Tongue (tissue), 2 donors: ENCODE results near the gene FUT3. TPM values are rescaled to one million over a fixed set of nuclear protein-coding genes. Genes with fewer than 3 reads are reported as not detected.
"Not testable (repeated sequence)": the region's sequence is repeated elsewhere in the genome, so short reads cannot be mapped to it uniquely, and the experiment has no call there.

Source experiments
- DNase-seq: peaks from one replicate; pipeline ENCODE4 v3.0.0-alpha.2; 2015
- total RNA-seq: library from RNA; depleted of rRNA; stranded (reverse); fragments of >200 nt; gene quantifications from one replicate; pipeline ENCODE4 v1.2.3, GENCODE V29; 2014

FUT3 gene
- total RNA-seq: 10.8 TPM

DNA sequence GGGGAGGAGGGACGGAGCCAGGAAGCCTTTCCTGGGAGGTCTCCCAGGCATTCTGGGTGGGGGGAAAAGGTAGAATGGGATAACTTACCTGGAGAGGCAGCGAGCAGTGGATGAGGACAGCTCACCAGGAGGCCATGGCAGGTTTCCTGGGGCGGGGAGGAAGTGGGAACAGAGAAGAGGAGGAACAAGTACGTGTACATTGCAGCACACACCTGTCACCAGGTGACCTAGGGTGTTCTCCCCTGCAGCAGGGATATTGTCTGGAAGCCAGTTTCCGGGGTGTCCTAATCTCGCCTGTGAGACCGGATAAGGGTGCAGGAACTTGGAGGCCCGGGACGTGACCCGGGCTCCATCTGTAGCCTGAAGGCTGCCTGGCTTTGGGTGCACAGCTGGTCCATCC is at the start of gene FUT3:
Gene FUT3, minus strand, starts transcription at position 148 of the 400 bp plus-strand sequence.
- DNase-seq: no peak

DNA sequence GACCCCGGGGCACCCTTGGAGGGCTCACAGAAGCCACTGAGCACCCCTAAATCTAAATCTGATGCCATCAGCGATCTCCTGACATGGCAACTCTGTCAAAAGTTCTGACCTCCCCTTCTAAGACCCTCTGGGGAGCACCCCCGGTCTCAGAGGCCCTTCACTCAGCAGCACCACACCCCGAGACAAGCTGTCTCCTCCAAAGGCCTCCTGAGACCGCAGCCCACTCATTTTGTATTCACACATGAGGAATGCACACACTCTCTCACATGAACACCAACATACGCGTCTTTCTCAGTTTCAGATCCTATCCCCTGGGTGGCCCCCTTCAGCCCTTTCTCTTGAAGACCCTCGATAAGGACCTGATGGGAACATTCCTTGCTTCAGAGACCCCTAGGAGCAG is 49.7 kb upstream of the FUT3 start:
- DNase-seq: no peak

DNA sequence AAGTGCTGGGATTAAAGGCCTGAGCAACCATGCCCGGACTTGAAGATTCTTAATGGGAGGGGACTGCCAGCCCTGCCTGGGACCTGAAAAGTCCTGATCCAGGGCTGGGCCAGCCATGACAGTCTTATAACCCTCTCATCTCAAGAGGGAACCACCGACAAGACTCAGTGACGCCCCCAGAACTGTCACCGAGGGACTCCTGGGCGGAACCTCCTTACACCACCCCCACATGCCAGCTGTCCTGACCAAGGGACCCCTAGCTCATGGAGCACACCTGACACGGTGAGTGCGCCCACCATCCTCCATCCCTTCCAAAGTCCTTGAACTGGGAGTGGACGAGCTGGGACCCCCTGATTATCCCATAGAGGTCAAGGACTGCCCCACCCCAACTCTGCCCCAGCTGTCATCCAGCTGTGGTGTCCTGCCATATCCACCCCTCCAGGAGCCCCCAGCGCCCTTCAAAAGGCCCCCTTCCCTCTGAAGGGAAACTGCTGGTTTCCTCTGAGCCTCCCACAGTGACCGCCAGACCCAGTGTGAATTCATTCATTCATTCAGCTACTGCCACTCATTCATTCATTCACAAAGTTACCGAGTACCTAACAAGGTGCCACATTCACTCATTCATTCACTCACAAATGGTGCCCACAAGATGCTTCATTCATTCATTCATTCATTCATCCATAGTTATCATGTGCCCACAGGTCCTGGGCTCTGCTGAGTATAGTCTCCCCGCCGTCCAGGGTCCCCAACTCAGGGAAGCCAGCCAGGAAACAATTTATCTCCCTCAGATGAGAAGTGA is 48.7 kb upstream of the FUT3 start:
- DNase-seq: no peak

- no peak for DNase-seq
Measured at GRCh38 chr19:5897189-5897969, 46.1 kb upstream of the FUT3 start.

GRCh38 chr19:5896365-5897076 is 45.3 kb upstream of the FUT3 start:
- DNase-seq: no peak

DNA sequence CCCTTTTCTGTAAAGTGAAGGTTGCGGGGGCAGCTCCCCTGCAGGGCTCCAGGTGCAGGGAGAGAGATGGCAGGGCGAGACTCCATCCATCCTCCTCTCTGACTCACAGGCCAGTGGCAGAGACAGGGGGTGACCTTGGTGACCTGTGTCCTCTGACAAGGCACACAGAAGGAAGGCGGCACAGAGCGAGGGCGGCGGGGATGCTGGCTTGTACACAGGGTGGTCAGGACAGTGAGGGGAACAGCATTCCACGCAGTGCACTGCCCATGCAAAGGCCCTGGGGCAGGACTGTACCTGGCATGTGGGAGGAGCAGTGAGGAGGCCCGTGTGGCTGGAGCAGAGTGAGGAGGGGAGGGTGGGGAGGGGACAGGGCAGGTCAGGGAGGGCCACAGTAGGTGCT is 44.6 kb upstream of the FUT3 start:
- no peak for DNase-seq

DNA sequence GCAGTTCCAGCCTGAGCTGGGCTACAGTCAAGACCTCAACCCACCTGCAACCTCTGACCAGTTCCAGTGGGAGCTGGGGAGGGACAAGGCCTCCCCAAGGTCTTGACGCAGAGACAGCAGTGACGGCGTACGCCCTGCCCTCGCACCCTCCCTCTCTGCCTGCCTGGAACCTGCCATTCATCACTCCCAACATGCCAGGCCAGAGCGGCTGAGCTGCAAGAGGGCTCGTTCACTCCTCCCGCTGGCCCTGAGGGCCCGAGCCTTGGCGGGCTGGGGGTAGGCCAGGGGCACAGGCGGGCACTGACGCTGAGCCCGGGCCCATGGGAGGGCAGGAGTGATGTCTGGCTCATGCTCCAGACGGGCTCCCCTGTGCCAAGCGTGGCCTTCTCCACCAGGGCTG is 44.2 kb upstream of the FUT3 start:
- DNase-seq: no peak

DNA sequence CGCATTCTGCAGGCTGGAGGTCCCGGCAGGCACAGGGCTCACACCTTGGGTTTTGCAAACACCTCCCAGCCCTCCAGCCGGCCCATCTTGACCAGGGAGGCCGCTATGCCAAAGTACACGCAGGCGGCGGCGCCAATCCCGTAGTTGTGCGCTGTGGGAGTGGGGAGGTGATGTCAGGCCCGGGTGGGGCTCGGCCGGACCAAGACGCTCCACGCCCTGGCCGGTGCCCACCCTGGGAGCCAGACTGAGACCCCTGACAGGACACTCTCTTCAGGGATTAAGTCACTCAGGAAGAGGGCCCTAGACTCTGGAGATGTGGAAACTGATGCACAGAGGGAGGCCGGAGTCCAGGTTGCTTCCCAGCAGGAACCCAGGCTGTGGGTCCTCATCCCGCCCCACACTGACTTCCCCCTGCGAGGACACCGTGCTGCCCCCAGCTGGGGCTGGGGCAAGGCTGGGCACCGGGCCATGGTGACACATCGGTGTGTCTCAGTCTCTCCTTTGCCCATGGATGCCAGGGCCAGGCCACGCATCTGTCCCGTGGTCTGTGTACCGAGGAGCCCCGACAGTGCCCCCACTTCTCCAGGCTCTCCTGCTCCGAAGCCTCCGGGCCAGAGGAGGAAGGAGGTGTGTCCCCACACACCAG is 43.6 kb upstream of the FUT3 start:
- DNase-seq: no peak

DNA sequence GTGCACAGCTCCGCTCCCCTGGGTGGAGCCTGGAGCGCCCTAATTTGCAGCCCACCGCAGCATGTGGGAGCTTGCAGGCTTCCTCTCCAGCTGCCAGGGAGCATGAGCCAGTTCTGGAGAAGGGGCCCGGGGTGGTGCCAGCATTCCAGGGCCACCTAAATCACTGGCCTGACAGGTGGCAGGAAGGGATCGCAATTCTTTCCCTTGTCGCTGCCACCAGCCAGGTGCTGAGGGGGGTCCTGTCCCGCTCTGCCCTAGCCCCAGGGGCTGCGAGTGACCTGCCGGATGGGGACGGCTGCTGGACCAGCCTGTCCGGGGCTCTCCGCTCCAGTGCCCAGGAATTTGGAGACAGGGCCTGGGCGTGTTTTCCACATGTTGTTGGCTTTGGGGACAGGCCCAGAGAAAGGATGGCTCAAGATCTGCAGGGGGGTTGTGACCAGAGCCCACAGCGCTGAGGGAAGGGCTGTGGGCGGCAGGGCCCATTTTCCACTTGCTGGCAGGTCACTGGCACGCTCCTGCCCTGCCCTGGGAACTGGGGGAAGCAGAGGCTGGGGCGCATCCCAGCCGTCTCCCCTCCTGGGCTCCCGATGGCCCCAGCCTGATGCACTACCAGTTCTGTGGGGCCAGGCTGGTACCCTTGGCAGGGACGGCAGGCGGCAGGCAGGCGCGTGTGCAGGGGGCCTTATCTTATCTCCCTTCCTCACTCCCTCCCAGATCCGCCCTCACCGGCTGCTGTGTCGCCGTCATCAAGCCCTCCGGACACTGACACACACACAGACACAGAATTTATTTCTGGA is 42.9 kb upstream of the FUT3 start:
- peak; percentile 46 for DNase-seq

DNA sequence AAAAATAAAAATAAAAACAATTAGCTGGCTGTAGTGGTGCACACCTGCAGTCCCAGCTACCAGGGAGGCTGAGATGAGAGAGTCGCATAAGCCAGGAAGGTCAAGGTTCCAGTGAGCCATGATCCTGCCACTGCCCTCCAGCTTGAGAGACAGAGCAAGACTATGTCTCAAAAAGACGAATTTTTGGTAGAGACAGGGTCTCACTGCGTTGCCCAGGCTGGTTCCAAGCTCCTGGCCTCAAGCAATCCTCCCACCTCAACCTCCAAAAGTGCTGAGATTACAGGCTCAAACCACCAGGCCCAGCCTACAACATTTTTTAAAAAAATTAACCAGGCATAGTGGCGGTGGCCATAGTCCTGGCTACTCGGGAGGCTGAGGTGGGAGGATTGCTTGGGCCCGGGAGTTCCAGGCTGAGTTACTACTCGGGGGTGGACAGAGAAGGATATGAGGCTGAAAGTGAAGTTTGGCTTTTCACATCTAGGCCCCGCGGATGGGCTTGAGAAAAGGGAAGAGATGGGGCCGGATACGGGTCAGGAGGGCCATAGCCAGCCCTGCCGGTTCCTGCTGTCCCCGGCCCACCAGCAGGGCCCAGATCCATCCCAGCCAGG is 42.2 kb upstream of the FUT3 start:
- DNase-seq: no peak

GRCh38 chr19:5892772-5893275 is 41.6 kb upstream of the FUT3 start:
- no peak for DNase-seq

DNA sequence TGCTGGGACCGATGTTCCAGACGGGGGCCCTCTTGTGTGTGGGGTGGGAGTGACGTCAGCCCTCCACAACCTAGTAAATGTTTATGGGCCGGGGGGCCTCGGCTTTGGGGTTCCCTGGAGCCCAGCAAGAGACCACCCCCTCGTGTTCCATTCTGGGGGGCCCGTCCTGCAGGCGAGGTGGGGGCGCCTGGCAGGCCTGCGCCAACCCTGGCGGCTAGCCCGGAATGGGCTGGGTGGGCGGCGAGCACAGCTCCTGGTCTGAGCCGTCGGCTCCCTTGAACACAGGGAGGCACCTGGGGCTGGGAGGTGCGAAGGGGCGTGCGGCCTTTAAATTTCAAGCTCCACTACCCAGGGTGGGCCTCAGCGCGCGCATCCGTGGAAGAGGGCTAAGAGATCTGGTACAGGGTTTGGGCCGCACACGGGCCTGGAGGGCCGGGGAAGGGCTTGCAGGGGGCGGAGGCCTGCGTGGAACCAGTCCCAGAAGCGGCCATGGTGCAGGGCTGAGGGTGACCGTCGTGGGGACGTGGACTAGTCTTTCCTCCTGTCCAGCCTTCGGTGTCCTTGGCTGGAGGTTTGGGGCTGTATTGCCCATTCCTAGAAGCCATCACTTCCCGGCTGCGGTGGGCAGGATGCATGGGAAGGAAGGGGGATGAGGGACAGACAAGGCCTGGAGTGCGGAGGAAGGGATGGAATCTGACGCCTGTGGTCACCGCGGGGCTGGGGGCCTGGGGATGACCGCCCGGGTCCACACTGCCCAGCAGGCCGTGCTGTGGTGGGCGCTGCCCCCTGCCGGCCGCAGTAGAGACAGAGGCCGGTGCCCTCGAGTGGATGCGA is 40.9 kb upstream of the FUT3 start:
- peak; percentile 49 for DNase-seq

- DNase-seq: no peak
Measured at GRCh38 chr19:5891572-5891937, 40.3 kb upstream of the FUT3 start.

DNA sequence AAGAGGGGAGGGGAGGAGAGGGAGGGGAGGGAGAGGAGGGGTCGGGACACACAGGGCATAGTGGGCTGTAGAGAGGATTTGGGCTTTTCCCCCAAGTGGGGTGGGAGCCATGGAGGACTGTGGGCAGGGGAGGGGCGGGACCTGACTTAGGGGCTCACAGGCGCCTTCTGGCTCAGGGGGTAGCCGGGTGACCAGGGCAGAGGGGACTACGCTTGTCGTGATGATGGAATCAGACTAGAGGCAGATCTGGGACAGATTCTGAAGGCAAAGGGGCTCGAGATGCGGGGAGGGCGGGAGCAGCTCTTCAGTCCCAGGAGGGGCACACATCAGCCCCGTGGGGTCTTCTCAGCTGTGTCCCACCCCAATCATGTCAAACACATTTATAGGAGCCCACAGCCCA is 38.9 kb upstream of the FUT3 start:
- no peak for DNase-seq

DNA sequence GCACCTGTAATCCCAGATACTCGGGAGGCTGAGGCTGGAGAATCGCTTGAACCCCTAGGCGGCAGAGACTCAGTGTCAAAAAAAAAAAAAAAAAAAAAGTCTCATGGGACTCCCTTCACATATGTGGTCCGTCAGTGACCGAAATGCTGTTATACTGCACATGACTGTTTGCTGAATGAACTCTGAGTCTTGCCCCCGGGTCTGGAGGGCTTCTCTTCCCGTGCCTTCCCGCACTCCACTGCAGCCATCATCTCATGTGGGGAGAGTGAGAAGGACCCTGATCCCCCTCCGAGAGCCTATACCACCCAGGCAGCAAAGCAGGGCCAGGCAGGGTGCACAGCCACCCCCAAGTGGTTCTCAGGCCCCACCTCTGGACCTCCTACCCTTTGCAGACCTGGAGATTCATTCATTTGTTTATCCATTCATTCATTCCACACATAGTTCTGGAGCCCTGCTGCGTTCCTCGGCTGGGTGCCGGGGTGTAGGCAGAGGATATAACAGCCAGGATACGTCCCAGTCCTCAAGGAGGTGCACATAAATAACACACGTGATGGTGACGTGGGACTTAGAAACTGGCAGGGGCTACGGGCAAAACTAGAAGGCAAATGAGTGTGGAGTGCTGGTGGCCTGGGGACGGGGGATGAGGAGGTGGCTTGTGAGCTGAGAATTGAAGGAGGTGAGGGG is 38.2 kb upstream of the FUT3 start:
- no peak for DNase-seq

DNA sequence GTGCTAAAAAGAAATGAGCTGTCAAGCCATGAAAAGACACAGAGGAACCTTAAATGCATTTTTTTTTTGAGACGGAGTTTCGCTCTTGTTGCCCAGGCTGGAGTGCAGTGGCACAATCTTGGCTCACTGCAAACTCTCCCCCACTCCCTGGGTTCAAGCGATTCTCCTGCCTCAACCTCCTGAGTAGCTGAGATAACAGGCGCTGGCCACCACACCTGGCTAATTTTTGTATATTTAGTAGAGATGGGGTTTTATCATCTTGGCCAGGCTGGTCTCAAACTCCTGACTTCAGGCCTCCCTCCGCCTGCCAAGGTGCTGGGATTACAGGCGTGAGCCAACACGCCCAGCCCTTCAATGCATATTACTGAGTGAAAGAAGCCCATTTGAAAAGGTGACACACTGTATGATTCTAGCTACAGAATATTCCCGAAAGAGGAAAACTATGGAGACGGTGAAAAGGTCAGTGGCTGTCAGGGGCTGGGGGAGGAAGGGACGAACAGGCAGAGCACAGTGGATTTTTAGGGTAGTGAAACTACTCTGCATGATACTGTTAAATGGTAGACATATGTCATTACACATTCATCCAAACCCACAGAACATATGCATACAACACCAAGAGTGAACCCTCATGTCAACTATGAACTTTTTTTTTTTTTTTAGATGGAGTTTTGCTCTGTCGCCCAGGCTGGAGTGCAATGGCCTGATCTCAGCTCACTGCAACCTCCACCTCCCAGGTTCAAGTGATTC is 33.0 kb upstream of the FUT3 start:
- DNase-seq: not testable (repeated sequence)

- DNase-seq: peak; percentile 54
Measured at GRCh38 chr19:5883157-5883873, 32.1 kb upstream of the FUT3 start.

- DNase-seq: no peak
Measured at GRCh38 chr19:5882421-5882968, 31.2 kb upstream of the FUT3 start.
